C4-2B (cell line): ENCODE measurements around the gene MX2.

Experiments used
- ZFX ChIP-seq: fragments of 450-650 bp; IDR thresholded peaks from 2 replicates; pipeline ENCODE4 v1.6.1; 2017
- TF ChIP-seq, protein P1 (sequence below): fragments of 450-650 bp; conservative IDR thresholded peaks from 2 replicates; pipeline ENCODE4 v1.5.1; 2017; ENCODE audit warnings: mild to moderate bottlenecking

- TF ChIP-seq, protein P1, sequence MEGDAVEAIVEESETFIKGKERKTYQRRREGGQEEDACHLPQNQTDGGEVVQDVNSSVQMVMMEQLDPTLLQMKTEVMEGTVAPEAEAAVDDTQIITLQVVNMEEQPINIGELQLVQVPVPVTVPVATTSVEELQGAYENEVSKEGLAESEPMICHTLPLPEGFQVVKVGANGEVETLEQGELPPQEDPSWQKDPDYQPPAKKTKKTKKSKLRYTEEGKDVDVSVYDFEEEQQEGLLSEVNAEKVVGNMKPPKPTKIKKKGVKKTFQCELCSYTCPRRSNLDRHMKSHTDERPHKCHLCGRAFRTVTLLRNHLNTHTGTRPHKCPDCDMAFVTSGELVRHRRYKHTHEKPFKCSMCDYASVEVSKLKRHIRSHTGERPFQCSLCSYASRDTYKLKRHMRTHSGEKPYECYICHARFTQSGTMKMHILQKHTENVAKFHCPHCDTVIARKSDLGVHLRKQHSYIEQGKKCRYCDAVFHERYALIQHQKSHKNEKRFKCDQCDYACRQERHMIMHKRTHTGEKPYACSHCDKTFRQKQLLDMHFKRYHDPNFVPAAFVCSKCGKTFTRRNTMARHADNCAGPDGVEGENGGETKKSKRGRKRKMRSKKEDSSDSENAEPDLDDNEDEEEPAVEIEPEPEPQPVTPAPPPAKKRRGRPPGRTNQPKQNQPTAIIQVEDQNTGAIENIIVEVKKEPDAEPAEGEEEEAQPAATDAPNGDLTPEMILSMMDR = no peak
- TF ChIP-seq ZFX = no peak
These were observed 83.1 kb downstream of the MX2 start for GRCh38 chr21:41444703-41445464.
